ENCODE data around the gene TNK2.

The TNK2 gene

GRCh38 chr3:195897853-195898415, 10.4 kb downstream of the TNK2 start:
- no peak for DNase-seq

GRCh38 chr3:195897081-195897852, 11.1 kb downstream of the TNK2 start:
- peak; percentile 57 for DNase-seq

GRCh38 chr3:195896361-195897080, 11.8 kb downstream of the TNK2 start:
- peak; percentile 88 for DNase-seq

- peak; percentile 33 for DNase-seq
Observed at GRCh38 chr3:195895861-195896360, 12.4 kb downstream of the TNK2 start.

- peak; percentile 54 for DNase-seq
Observed at GRCh38 chr3:195895078-195895860, 13.1 kb downstream of the TNK2 start.

- no peak for DNase-seq
Observed at GRCh38 chr3:195893916-195894465, 14.4 kb downstream of the TNK2 start.

- DNase-seq, result no peak
Observed at GRCh38 chr3:195893516-195893915, 14.8 kb downstream of the TNK2 start.

- DNase-seq, result no peak
Observed at GRCh38 chr3:195893044-195893395, 15.3 kb downstream of the TNK2 start.

- peak; percentile 80 for DNase-seq
Observed at GRCh38 chr3:195892105-195893043, 16.0 kb downstream of the TNK2 start.

GRCh38 chr3:195891431-195892104, 16.8 kb downstream of the TNK2 start:
- DNase-seq, result no peak

GRCh38 chr3:195889870-195890295, 18.5 kb downstream of the TNK2 start:
- DNase-seq, result no peak

- DNase-seq, result no peak
Observed at GRCh38 chr3:195888981-195889869, 19.1 kb downstream of the TNK2 start.

- no peak for DNase-seq
Observed at GRCh38 chr3:195888311-195888761, 20.0 kb downstream of the TNK2 start.

GRCh38 chr3:195887670-195888069, 20.7 kb downstream of the TNK2 start:
- no peak for DNase-seq

GRCh38 chr3:195886181-195887141, 21.9 kb downstream of the TNK2 start:
- peak; percentile 77 for DNase-seq

GRCh38 chr3:195885036-195885891, 23.1 kb downstream of the TNK2 start:
- no peak for DNase-seq

GRCh38 chr3:195884691-195885035, 23.7 kb downstream of the TNK2 start:
- DNase-seq, result no peak

Data from fibroblast of skin of scalp (primary cell).